Erythroblast (primary cell): ENCODE measurements around the gene MUC5AC.

Experiments used
- GATA1 ChIP-seq: IDR thresholded peaks from 2 replicates; pipeline ENCODE4 v1.6.1; 2011; ENCODE audit warnings: low read depth, mild to moderate bottlenecking, control low read depth, low read length, moderate library complexity
- POLR2A ChIP-seq: IDR thresholded peaks from 2 replicates; pipeline ENCODE4 v1.6.1; 2011; ENCODE audit warnings: mild to moderate bottlenecking, low read length

GRCh38 chr11:1168721-1169161, 11.0 kb downstream of the MUC5AC start:
- no peak for TF ChIP-seq POLR2A
- no peak for TF ChIP-seq GATA1
